HG02840 (cell line): ENCODE measurements around the gene SELENOH.
A peak's percentile ranks its signal among the peaks of the same experiment; 100 is the strongest.
"Not testable (repeated sequence)": the region's sequence is repeated elsewhere in the genome, so short reads cannot be mapped to it uniquely, and the experiment has no call there.

Source experiments
- ATAC-seq: cut with Tn5 transposase; IDR thresholded peaks from one replicate; pipeline ENCODE4 v1.9.1; 2021; ENCODE audit warnings: mild to moderate bottlenecking, moderate library complexity, moderate number of reproducible peaks; ENCODE audit not compliant: unreplicated experiment, low FRiP score

SELENOH gene

GRCh38 chr11:57741132-57742086 is at the start of gene SELENOH:
Gene SELENOH (plus strand): TSS chr11:57741491. CDS start chr11:57741596, 105 bp downstream.
- ATAC-seq, result peak; percentile 91

- no peak for ATAC-seq
These were observed 42.4 kb upstream of the SELENOH start for GRCh38 chr11:57698843-57699365.

DNA sequence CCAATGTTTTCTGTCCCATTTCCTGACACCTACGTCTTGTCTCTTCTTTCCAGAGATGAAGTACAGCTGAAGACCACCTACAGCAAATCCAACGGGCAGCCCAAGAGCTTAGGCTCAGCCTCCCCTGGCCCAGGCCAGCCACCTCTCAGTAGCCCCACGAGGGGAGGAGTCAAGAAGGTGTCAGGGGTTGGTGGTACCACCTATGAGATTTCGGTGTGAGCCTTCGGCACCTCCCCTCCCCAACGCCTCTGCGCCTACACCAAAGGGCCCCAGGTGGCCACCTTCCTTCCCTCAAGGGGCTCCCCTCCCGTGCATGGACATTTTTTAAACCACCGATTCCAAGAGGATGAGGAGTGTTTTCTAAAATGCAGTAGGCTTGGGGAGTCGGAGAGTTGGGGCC is 41.5 kb upstream of the SELENOH start:
- ATAC-seq, result no peak

- ATAC-seq, result no peak
These were observed 40.9 kb upstream of the SELENOH start for GRCh38 chr11:57700425-57700824.

DNA sequence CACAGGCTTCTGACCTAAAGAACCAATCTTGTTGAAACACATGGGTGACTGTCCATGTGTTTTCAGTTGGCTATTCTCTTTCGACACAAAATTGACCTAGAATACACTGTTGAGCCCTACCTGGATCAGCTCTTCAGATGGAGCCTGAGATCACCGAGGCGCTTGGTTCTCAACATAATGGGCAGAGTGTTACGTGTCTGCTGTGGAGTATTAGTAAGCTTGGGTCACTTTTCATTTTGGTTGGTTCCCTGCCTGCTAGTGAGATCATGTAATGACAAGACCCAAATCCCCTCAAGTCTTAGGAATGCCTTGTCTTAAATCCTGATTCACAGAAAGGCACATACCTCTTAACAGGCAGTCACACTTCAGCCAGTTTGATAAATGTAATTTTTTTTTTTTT is 38.0 kb upstream of the SELENOH start:
- no peak for ATAC-seq

GRCh38 chr11:57704932-57705331 is 36.4 kb upstream of the SELENOH start:
- ATAC-seq, result no peak

- ATAC-seq, result not testable (repeated sequence)
These were observed 35.9 kb upstream of the SELENOH start for GRCh38 chr11:57705432-57705831.

DNA sequence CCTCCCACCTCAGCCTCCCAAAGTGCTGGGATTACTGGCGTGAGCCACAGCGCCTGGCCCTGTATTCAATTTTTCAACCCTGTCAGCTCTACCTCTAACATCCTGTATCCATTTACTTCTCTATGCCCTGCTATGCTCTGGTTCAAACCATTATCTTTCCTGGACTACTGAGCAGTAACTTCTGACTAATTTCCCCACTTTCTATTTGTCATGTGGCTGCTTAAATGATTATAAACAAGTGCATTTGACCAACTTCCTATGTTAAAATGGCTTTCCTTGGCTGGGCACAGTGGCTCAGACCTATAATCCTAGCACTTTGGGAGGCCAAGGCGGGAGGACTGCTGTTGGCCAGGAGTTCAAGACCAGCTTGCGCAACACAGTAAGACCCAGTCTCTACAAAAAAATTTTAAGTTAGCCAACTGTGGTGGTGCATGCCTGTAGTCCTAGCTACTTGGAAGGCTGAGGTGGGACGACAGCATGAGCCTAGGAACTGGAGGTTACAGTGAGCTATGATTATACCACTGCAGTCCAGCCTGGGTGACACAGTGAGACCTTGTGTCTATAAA is 31.4 kb upstream of the SELENOH start:
- no peak for ATAC-seq

- ATAC-seq, result peak; percentile 40
These were observed 29.7 kb upstream of the SELENOH start, which contains the start of gene MED19 for GRCh38 chr11:57711414-57712255. Gene MED19 (minus strand): TSS chr11:57712215. CDS start chr11:57712179, 36 bp downstream.

DNA sequence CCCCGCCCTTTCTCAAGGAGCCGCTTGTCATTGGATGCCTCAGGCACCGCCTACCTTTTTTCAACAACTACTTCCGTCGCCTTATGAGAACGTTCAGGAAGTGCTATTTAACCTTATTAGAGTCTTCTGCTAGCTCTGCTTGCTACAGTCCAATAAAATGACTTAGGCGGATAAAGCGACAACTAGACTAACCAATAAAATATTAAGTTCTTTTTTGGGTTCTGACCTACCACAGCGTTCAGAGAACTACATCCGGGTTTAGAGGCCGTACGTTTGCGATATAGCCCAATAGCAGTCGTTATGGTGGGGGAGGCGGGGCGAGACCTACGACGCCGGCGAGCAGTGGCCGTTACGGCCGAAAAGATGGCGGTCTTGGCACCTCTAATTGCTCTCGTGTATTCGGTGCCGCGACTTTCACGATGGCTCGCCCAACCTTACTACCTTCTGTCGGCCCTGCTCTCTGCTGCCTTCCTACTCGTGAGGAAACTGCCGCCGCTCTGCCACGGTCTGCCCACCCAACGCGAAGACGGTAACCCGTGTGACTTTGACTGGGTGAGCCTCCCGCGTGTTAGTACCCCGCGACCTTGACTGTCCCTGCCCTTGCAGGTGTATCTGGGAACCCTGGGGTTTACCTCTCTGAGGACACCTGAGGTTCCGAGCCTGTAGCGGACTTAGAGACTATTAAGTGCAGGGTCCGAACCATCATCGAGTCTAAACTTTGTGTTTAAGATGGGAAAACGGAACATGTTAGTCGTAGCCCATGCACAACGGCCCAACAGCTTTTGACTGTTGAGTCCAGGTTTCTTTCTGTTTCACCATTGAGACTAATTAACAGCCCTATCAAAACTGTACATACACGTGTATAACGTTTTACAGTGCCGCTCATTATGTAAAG is 28.8 kb upstream of the SELENOH start, which contains the start of gene TMX2:
TMX2 (plus strand) TSS at position 338 of the 895 bp plus-strand sequence; CDS start at position 364, 26 bp downstream.
- peak; percentile 96 for ATAC-seq

GRCh38 chr11:57713835-57714234 is 27.5 kb upstream of the SELENOH start:
- no peak for ATAC-seq

DNA sequence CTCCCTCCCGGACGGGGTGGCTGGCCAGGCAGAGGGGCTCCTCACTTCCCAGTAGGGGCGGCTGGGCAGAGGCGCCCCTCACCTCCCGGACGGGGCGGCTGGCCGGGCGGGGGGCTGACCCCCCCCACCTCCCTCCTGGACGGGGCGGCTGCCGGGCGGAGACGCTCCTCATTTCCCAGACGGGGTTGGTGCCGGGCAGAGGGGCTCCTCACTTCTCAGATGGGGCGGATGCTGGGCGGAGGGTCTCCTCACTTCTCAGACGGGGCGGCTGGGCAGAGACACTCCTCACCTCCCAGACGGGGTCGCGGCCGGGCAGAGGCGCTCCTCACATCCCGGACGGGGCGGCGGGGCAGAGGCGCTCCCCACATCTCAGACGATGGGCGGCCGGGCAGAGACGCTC is 24.6 kb upstream of the SELENOH start:
- not testable (repeated sequence) for ATAC-seq

DNA sequence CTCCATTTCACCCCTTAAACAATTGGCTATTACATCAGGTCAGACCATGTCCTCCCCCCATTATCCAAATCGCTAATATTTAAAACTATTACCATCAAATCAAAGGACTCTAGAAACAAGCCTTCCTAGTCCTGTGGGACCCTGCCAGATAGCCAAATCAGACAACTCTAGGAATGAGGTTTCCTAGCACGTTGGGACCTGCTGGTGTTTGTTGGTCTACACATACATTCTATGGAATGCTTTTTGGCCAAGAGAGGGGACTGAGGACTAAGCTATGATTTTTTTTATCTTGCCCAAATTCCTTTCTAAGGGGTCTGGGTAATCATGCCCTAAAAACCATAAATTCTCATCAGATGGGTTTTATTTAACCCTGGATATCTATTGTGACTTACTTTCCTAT is 14.1 kb upstream of the SELENOH start:
- ATAC-seq, result no peak

- no peak for ATAC-seq
These were observed 12.5 kb upstream of the SELENOH start for GRCh38 chr11:57728829-57729228.

DNA sequence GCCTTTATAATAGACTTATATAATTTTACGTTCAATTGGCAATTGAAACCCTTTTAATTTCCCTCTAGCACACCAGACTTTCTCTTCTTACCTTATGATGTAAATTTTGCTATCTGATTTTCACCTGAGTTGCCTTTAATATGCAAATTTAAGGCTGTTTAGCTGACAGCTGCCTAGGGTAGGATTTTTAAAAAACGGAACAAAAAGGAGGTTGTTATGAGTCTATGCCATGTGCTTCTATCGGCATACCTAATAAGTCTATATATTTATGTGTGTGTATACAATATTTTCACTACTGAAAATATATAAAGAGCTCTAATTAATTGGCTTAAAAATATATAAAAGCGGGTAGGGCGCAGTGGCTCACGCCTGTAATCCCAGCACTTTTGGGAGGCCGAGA is 11.8 kb upstream of the SELENOH start:
- no peak for ATAC-seq

DNA sequence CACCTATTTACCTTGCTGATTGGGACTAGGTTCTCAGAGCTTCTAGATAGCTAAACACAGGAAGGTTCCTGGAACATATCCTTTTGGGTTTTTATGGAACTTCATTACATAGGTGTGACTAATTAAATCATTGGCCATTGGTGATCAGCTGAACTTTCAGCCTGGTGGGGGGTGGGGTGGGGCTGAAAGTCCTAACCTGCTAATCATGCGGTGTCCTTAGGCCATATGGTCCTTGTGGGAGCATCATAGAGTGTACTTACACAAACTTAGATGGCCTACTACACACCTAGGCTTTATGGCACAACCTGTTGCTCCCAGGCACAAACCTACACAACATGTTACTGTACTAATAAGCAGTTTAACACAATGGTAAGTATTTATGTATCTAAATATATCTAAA is 8.6 kb upstream of the SELENOH start:
- no peak for ATAC-seq

DNA sequence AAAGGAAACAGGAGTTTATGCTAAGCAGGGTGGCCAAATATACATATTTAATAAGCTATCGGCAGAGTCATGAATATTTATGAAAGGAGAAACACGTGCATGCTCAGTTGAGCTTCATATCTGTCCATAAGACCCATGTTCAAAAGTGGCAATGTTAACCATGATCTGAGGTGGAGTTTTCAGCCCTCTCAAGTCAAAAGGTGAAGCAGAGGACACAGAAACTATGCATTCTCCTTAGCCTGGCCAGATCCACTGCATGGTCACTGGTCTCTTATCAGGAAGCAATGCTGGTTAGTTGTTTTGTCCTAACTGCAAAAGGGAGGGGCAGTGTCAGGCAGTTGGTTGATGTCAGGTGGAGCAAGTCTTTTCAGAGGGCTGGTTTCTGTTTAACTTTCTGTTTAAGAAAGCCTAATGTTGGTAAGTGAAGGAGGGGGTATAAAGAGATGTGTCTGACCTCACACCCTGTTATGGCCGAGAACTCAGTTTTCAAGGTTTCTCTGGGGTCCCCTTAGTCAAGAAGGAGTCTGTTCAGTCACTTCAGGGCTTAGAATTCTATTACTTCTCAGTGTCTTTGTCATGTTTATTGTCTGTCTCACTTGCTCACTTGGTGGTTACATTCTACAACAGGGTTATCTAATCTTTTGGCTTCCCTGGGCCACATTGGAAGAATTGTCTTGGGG is 5.5 kb upstream of the SELENOH start:
- ATAC-seq, result no peak

GRCh38 chr11:57742087-57742452 is 779 bp downstream of the SELENOH start:
- no peak for ATAC-seq

GRCh38 chr11:57744357-57744756 is 3.1 kb downstream of the SELENOH start:
- no peak for ATAC-seq
